ENCODE results near the gene KNTC1. TPM values are rescaled to one million over a fixed set of nuclear protein-coding genes. Genes with fewer than 3 reads are reported as not detected.

KNTC1 gene
- total RNA-seq, 1 experiment from 2014 or later = 55.8 TPM

- Mint-ChIP-seq H3K27ac (ENCODE audit: unreplicated experiment) (no peak overlapping the region), H3K4me1 (ENCODE audit: low read depth, unreplicated experiment) (no peaks in the 10 kb centered on the region), H3K36me3 (ENCODE audit: insufficient read depth, unreplicated experiment) (peaks cover 45% of the 10 kb centered on the region), H3K4me3 (ENCODE audit: unreplicated experiment) (no peak overlapping the region), H3K27me3 (ENCODE audit: insufficient read depth, unreplicated experiment) (no peaks in the 10 kb centered on the region), H3K9me3 (ENCODE audit: unreplicated experiment) (no peaks in the 10 kb centered on the region)
- Histone ChIP-seq H3K9me3 (no peaks in the 10 kb centered on the region), H3K36me3 (ENCODE audit: control insufficient read depth, insufficient read depth, low read length) (peaks cover 2% of the 10 kb centered on the region), H3K27me3 (replicated peaks; ENCODE audit: control insufficient read depth, insufficient read depth, low read length) (no peaks in the 10 kb centered on the region), H3K4me3 (ENCODE audit: low read depth, low read length) (no peak overlapping the region), H3K4me1 (no peaks in the 10 kb centered on the region)
- DNase-seq = no peak
- no peak for TF ChIP-seq CTCF (IDR thresholded peaks at IDR 0.05; ENCODE audit: insufficient read depth in 1 of 2, low read depth in 1 of 2, low read length in 1 of 2, severe bottlenecking in 1 of 2, unreplicated experiment in 1 of 2)
- ChIA-PET POLR2A (no interaction called here), CTCF (no interaction called here)
- BruUV-seq (replicated peaks) = no TSS peak
- intact Hi-C loops (cut with micrococcal nuclease; ENCODE audit: unreplicated experiment) = no loop called here
Measured at GRCh38 chr12:122604993-122605392, 77.9 kb downstream of the KNTC1 start.

- peaks cover 6% of the 10 kb centered on the region for H3K4me1 Mint-ChIP-seq (ENCODE audit: low read depth, unreplicated experiment)
- DNase-seq = no peak
- H3K9me3 Mint-ChIP-seq (ENCODE audit: unreplicated experiment) = no peaks in the 10 kb centered on the region
- intact Hi-C loops (cut with micrococcal nuclease; ENCODE audit: unreplicated experiment) = no loop called here
- BruUV-seq (replicated peaks) = no TSS peak
- Histone ChIP-seq H3K4me1 (no peaks in the 10 kb centered on the region), H3K4me3 (ENCODE audit: low read depth, low read length) (no peak overlapping the region), H3K36me3 (ENCODE audit: control insufficient read depth, insufficient read depth, low read length) (peaks cover 2% of the 10 kb centered on the region), H3K27me3 (replicated peaks; ENCODE audit: control insufficient read depth, insufficient read depth, low read length) (no peaks in the 10 kb centered on the region), H3K9me3 (no peaks in the 10 kb centered on the region)
- TF ChIP-seq CTCF (IDR thresholded peaks at IDR 0.05; ENCODE audit: insufficient read depth in 1 of 2, low read depth in 1 of 2, low read length in 1 of 2, severe bottlenecking in 1 of 2, unreplicated experiment in 1 of 2) = no peak
- H3K36me3 Mint-ChIP-seq (ENCODE audit: insufficient read depth, unreplicated experiment) = peaks cover 63% of the 10 kb centered on the region
- H3K27ac Mint-ChIP-seq (ENCODE audit: unreplicated experiment) = no peak overlapping the region
- CTCF ChIA-PET = no interaction called here
- H3K4me3 Mint-ChIP-seq (ENCODE audit: unreplicated experiment) = no peak overlapping the region
- H3K27me3 Mint-ChIP-seq (ENCODE audit: insufficient read depth, unreplicated experiment) = no peaks in the 10 kb centered on the region
- POLR2A ChIA-PET = interaction anchor here (0.5 kb wide), 1 partner anchor 1979 kb away, joined by 3 read pairs; no protein-coding TSS in a partner anchor
Measured at GRCh38 chr12:122609732-122610131, 82.7 kb downstream of the KNTC1 start.

- no peaks in the 10 kb centered on the region for H3K4me1 ChIP-seq
- Mint-ChIP-seq H3K27ac (ENCODE audit: unreplicated experiment) (no peak overlapping the region), H3K4me1 (ENCODE audit: low read depth, unreplicated experiment) (peaks cover 6% of the 10 kb centered on the region), H3K9me3 (ENCODE audit: unreplicated experiment) (no peaks in the 10 kb centered on the region), H3K4me3 (ENCODE audit: unreplicated experiment) (no peak overlapping the region), H3K36me3 (ENCODE audit: insufficient read depth, unreplicated experiment) (peaks cover 64% of the 10 kb centered on the region), H3K27me3 (ENCODE audit: insufficient read depth, unreplicated experiment) (no peaks in the 10 kb centered on the region)
- ChIA-PET CTCF (no interaction called here), POLR2A (interaction anchor here (0.6 kb wide), 1 partner anchor 13 kb away, joined by 3 read pairs; no protein-coding TSS in a partner anchor)
- TF ChIP-seq CTCF (IDR thresholded peaks at IDR 0.05; ENCODE audit: insufficient read depth in 1 of 2, low read depth in 1 of 2, low read length in 1 of 2, severe bottlenecking in 1 of 2, unreplicated experiment in 1 of 2) = no peak
- no TSS peak for BruUV-seq (replicated peaks)
- no peak overlapping the region for H3K4me3 ChIP-seq (ENCODE audit: low read depth, low read length)
- H3K36me3 ChIP-seq (ENCODE audit: control insufficient read depth, insufficient read depth, low read length) = peaks cover 2% of the 10 kb centered on the region
- no peak for DNase-seq
- no peaks in the 10 kb centered on the region for H3K9me3 ChIP-seq
- intact Hi-C loops (cut with micrococcal nuclease; ENCODE audit: unreplicated experiment) = no loop called here
- no peaks in the 10 kb centered on the region for H3K27me3 ChIP-seq (replicated peaks; ENCODE audit: control insufficient read depth, insufficient read depth, low read length)
Measured at GRCh38 chr12:122610207-122610606, 83.2 kb downstream of the KNTC1 start.

Measured in Caco-2 (cell line).